Esophagus muscularis mucosa (tissue), 4 donors: Measurements from ENCODE around the gene MRPL20.

Experiments
- EP300 ChIP-seq: sonication (generic); formaldehyde crosslinking; IDR thresholded peaks from one replicate; pipeline ENCODE4 v1.6.1; 2017; ENCODE audit warnings: antibody characterized with exemption
- POLR2A ChIP-seq: fragments of 450-650 bp; IDR thresholded peaks from one replicate; pipeline ENCODE4 v1.6.1; 2017; ENCODE audit warnings: antibody characterized with exemption, moderate library complexity, mild to moderate bottlenecking, low read depth
- POLR2AphosphoS5 ChIP-seq, 2 donors: sonication (generic); formaldehyde crosslinking; IDR thresholded peaks; one replicate each; pipeline ENCODE4 v1.6.1; 2017; ENCODE audit warnings: antibody characterized with exemption in 2 of 2
- TF ChIP-seq, protein P1 (sequence below), 3 experiments: fragments of 200-600 bp in 2 of 3; fragments of 450-650 bp in 1 of 3; sonication (generic) in 2 of 3; IDR thresholded peaks; one replicate each; pipeline ENCODE4 v1.5.1; 2017 to 2019; ENCODE audit warnings: antibody characterized with exemption in 3 of 3, mild to moderate bottlenecking in 2 of 3, moderate library complexity in 1 of 3

GRCh38 chr1:1352786-1353388, 54.2 kb downstream of the MRPL20 start:
- TF ChIP-seq, protein P1, sequence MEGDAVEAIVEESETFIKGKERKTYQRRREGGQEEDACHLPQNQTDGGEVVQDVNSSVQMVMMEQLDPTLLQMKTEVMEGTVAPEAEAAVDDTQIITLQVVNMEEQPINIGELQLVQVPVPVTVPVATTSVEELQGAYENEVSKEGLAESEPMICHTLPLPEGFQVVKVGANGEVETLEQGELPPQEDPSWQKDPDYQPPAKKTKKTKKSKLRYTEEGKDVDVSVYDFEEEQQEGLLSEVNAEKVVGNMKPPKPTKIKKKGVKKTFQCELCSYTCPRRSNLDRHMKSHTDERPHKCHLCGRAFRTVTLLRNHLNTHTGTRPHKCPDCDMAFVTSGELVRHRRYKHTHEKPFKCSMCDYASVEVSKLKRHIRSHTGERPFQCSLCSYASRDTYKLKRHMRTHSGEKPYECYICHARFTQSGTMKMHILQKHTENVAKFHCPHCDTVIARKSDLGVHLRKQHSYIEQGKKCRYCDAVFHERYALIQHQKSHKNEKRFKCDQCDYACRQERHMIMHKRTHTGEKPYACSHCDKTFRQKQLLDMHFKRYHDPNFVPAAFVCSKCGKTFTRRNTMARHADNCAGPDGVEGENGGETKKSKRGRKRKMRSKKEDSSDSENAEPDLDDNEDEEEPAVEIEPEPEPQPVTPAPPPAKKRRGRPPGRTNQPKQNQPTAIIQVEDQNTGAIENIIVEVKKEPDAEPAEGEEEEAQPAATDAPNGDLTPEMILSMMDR (IDR thresholded peaks at IDR 0.05) = no peak
- TF ChIP-seq POLR2A (no peak), EP300 (no peak), POLR2AphosphoS5 (IDR thresholded peaks at IDR 0.05) (no peak)
